NCI-H526 (cell line): ENCODE data around the gene NRBF2.
"Not testable (repeated sequence)": the region's sequence is repeated elsewhere in the genome, so short reads cannot be mapped to it uniquely, and the experiment has no call there.

Experiments used
- DNase-seq, 2 experiments: peaks; one replicate each; lab custom pipeline; 2025; lab: John Stamatoyannopoulos, UW

NRBF2 gene

DNA sequence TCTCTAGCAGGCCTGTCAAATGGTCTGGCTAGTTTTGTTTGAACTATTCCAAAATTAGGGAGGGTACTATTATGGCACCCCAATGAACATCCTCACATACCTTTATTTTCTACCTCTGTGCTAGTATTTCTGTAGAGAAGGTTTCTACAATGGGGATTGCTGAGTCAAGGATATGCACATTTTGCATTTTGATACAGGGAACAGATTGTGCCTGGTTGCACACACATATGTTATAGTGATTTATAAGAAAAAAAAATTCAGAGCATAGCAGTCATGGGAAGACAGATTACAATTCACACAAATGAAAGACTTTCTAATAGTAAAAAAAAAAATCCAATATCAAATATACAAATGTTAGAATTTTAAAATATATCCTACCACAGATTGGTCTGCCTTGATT, 14.1 kb upstream of the NRBF2 start:
- DNase-seq: no peak

DNA sequence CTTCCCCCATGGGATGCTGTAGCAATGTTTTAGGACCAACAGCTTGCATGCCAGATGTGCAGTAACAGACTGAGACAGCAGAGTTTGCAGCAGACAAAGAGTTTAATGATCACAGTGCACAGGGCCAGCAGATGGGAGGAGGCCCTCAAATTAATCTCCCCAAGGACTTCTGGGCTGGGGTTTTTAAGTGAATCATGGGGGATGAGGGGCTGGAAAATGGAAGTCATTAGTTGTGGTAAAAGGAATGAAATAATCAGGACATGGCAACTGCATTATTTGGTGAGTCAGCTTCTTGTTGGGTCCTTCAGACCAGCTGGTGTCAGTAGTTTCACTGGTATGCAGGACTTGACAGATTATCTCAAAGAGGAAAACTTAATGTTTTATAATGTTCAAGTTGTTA, 12.6 kb upstream of the NRBF2 start:
- no peak for DNase-seq

DNA sequence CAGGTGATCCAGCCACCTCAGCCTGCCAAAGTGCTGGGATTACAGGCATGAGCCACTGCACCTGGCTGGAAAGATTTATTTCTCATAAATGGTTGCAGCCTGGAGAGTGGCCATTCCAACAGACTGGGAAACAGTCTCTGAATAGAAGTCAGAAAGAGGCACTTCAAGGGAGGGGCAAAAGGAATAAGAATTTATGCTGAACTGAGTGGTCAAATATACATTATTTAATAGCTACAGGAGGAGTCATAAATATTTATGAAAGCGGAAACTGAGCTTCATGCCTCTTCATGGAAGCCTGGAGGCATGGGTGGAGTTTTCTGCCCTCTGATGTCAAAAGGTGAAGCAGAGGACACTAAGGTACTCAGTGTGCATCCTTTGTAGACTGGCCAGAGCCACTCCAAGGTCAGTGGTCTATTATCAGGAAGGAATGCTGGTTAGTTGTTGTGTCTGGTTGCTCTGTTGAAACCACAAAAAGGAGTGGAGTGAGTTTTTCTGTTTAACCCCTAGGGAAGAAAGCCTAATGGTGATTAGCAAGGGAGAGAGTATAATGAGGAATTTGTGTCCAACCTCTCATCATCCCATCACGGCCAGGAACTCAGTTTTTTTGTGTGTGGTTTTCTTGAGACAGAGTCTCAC, 9.3 kb upstream of the NRBF2 start:
- no peak for DNase-seq

- DNase-seq: no peak
These were observed 7.7 kb upstream of the NRBF2 start for GRCh38 chr10:63125459-63125858.

DNA sequence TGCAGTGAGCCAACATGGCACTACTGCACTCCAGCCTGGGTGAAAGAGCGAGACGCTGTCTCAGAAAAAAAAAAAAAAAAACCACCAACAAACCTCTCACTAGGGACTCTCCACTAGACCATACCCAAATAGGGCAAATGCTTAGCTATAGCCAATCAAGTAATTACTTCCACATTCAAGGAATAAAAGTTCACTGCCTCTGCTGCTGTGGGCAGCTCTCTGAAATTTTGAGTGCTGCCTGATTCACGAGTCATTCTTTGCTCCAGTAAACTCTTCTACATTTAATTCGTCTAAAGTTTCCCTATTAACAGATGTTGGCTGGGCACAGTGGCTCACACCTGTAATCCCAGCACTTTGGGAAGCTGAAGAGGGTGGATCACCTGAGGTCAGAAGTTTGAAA, 4.7 kb upstream of the NRBF2 start:
- no peak for DNase-seq

DNA sequence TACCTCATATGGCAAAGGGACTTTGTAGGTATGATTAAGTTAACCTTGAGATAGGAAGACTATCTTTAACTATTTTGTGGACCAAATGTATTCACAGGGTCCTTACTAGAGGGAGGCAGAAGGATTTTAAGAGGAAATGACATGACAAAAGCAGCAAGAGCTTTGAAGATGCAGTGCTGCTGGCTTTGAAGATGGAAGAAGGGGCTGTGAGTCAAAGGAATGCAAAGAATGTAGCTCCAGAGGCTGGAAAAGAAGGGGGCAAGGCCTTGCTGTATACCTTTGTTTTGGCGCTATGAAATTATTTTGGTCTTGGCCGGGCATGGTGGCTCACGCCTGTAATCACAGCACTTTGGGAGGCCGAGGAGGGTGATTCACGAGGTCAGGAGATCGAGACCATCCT, 3.2 kb upstream of the NRBF2 start:
- DNase-seq: no peak

DNA sequence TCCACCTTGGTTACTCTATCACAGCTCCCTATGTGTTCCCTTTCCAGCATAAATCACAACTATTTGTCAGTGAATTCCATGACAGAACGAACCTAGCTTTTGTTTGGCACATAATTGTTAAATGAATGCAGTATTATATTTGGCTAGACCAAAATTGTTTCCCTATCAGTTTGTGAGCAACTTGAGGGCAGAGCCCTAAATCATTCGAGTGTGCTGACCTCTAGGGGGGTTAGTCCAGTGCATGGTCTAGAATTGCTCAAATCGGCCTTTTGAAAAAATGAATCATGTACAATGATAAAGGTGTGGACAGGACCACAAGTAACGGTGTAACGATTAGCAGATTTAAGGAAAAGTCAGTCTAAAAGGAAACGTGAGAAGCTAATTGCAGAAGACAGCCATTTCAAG, 475 bp upstream of the NRBF2 start:
- DNase-seq: no peak

- DNase-seq: no peak
These were observed 861 bp downstream of the NRBF2 start for GRCh38 chr10:63133821-63134557.

DNA sequence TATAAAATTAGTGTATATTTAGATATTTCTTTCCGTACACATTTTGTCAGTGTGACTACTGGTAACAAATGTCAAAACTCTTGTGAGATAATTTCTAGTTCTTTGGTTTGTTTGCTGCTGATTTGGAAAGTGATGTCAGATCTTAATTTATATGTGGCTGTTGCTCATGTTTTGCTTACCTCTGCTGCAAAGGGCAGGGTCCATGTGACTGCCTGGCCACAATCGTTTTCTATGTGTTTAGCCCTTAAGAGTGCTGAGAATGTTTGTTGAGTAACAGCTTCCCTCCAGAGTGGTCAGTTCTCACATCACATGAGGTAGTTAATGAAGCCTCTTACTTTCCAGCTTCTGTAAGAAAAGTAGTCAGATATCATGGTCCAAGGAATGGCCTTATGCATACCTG, 4.2 kb downstream of the NRBF2 start:
- DNase-seq: no peak

GRCh38 chr10:63140077-63140476, 6.9 kb downstream of the NRBF2 start:
- no peak for DNase-seq

- DNase-seq: no peak
These were observed 9.0 kb downstream of the NRBF2 start for GRCh38 chr10:63142136-63142535.

- no peak for DNase-seq
These were observed 10.9 kb downstream of the NRBF2 start for GRCh38 chr10:63143987-63144386.

GRCh38 chr10:63145782-63146181, 12.7 kb downstream of the NRBF2 start:
- no peak for DNase-seq

GRCh38 chr10:63146503-63146902, 13.4 kb downstream of the NRBF2 start:
- no peak for DNase-seq

- no peak for DNase-seq
These were observed 17.6 kb downstream of the NRBF2 start for GRCh38 chr10:63150745-63151144.

DNA sequence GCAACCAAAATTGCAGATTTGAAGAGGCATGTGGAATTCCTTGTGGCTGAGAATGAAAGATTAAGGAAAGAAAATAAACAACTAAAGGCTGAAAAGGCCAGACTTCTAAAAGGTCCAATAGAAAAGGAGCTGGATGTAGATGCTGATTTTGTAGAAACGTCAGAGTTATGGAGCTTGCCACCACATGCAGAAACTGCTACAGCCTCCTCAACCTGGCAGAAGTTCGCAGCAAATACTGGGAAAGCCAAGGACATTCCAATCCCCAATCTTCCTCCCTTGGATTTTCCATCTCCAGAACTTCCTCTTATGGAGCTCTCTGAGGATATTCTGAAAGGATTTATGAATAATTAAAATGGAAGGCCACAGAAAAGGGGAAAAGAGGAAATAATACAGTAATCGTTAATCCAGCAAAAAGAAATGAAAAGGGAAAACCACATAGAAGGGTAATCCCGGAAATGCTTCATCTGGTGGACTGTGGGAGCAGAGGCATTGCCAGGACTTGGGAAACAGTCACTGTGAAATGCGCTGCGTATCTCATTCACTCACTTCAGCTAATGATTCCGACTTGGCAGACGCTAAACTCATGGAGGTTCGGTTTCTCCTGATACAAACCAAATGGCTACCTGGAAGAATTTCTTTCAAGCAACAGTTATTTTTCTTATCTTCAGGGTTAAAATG, 20.9 kb downstream of the NRBF2 start:
- not testable (repeated sequence) for DNase-seq

GRCh38 chr10:63154546-63155387, 21.6 kb downstream of the NRBF2 start:
- DNase-seq: no peak

GRCh38 chr10:63155388-63156020, 22.4 kb downstream of the NRBF2 start:
- no peak for DNase-seq

GRCh38 chr10:63156236-63156635, 23.1 kb downstream of the NRBF2 start:
- no peak for DNase-seq

- peak; percentile 49 to 68 for DNase-seq
These were observed 24.9 kb downstream of the NRBF2 start for GRCh38 chr10:63157845-63158624.

DNA sequence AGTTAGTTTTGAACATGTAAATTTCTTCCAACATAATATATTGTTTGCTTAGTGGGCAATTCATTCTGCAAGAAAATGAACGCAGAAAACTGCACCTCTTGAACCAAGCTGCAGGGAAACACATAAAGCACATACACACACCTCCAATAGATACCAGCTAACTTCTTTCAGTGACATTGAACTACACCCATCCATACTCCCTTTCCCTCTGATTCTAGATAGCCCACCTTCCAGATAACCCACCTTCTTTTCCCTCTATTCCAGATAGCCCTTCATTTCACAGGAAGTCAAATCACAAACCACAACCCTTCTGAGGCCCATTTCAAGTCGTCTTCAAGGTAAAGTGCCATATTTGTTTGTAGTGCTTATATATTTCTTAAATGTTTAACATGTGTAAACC, 28.5 kb downstream of the NRBF2 start:
- no peak for DNase-seq
